Esophagus squamous epithelium (tissue), 5 donors: ENCODE data around the gene RIPOR2. TPM values are rescaled to one million over a fixed set of nuclear protein-coding genes. Genes with fewer than 3 reads are reported as not detected.

Experiments
- DNase-seq: peaks from one replicate; lab custom pipeline; 2025; lab: John Stamatoyannopoulos, UW
- H3K27ac ChIP-seq, 4 donors: fragments of 200-600 bp; sonication (generic); one replicate each; pipeline ENCODE4 v1.5.1; 2016 to 2019; ENCODE audit warnings: mild to moderate bottlenecking in 1 of 4
- H3K27me3 ChIP-seq, 4 donors: fragments of 200-600 bp; sonication (generic); 1 replicate in 3 of 4; 2 replicates in 1 of 4; pipeline versions ENCODE4 v1.5.1 to v1.6.0; 2017 to 2021; ENCODE audit warnings: antibody characterized with exemption in 1 of 4
- H3K36me3 ChIP-seq, 3 donors: fragments of 200-600 bp; sonication (generic); one replicate each; pipeline ENCODE4 v1.5.1; 2016 to 2019
- H3K4me1 ChIP-seq, 3 donors: fragments of 200-600 bp; sonication (generic); one replicate each; pipeline ENCODE4 v1.5.1; 2017 to 2019
- H3K4me3 ChIP-seq, 4 donors: fragments of 200-600 bp; sonication (generic); 1 replicate in 3 of 4; 2 replicates in 1 of 4; pipeline ENCODE4 v1.5.1; 2016 to 2019; ENCODE audit warnings: mild to moderate bottlenecking in 2 of 4, moderate library complexity in 1 of 4
- H3K9me3 ChIP-seq, 3 donors: fragments of 200-600 bp; sonication (generic); one replicate each; pipeline ENCODE4 v1.5.1; 2016 to 2019
- CTCF ChIP-seq, 6 experiments: fragments of 450-650 bp in 4 of 6; fragments of 200-600 bp in 2 of 6; sonication (generic) in 2 of 6; IDR thresholded peaks; one replicate each; pipeline ENCODE4 v1.5.1; 2016 to 2019; ENCODE audit warnings: antibody characterized with exemption in 6 of 6, mild to moderate bottlenecking in 4 of 6, moderate library complexity in 4 of 6
- POLR2A ChIP-seq, 4 donors: fragments of 450-650 bp; IDR thresholded peaks; one replicate each; pipeline ENCODE4 v1.6.1; 2017; ENCODE audit warnings: antibody characterized with exemption in 4 of 4, mild to moderate bottlenecking in 4 of 4, moderate library complexity in 3 of 4
- WGBS, 2 donors: methylation state at CpG; one replicate each; pipeline ENCODE4 v1.1.5; 2018; 5-methylcytosine and 5-hydroxymethylcytosine counted together
- intact Hi-C: fragments of 100-400 bp; cut with DNase I; formaldehyde crosslinking; loops from one replicate; pipeline ENCODE4 v1.15.0; 2022
- total RNA-seq, 4 donors: library from RNA; depleted of rRNA; stranded (reverse); fragments of >200 nt; gene quantifications; one replicate each; pipeline ENCODE4 v1.1.0, GENCODE V29; 2016
- donor health status: DM: yes; HTN: yes; CAD: no.

RIPOR2 gene
- total RNA-seq, 4 donors from 2014 or later, result 0.83 to 4.4 (median 3.3) TPM

DNA sequence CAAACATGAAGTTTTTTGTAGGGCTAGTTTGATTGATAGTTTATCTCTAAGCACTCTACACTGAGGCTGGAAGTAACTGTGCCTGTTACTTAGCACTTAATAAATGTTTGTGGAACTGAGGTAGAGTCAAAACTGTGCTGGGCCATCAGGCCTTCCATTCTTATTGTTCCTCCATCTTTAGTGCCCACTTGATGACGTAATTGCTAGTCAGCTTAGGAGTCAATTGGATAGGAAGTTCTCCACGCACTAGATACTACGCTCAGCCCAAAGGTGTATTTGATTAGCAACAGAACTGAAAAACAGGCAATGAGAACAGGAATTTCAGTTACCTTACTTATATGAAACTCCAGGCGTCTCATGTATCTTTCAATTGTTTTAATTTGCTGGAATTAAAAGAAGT, 67.0 kb downstream of the RIPOR2 start:
- TF ChIP-seq CTCF (IDR thresholded peaks at IDR 0.05), result no peak
- no peak for TF ChIP-seq POLR2A (IDR thresholded peaks at IDR 0.05)
- DNase-seq, result no peak
- H3K9me3 ChIP-seq, result no peaks in the 10 kb centered on the region
- H3K4me1 ChIP-seq, result peaks cover 0 to 11% (median 4%) of the 10 kb centered on the region in 3 donors
- H3K36me3 ChIP-seq, result peaks cover 0 to 7% (median 0%) of the 10 kb centered on the region in 3 donors
- H3K4me3 ChIP-seq, result no peak overlapping the region
- WGBS, 2 donors, result 92 to 93% methylated on average over 4 of the region's 4 CpGs
- intact Hi-C loops, result no loop called here
- no peak overlapping the region for H3K27ac ChIP-seq
- no peaks in the 10 kb centered on the region for H3K27me3 ChIP-seq

DNA sequence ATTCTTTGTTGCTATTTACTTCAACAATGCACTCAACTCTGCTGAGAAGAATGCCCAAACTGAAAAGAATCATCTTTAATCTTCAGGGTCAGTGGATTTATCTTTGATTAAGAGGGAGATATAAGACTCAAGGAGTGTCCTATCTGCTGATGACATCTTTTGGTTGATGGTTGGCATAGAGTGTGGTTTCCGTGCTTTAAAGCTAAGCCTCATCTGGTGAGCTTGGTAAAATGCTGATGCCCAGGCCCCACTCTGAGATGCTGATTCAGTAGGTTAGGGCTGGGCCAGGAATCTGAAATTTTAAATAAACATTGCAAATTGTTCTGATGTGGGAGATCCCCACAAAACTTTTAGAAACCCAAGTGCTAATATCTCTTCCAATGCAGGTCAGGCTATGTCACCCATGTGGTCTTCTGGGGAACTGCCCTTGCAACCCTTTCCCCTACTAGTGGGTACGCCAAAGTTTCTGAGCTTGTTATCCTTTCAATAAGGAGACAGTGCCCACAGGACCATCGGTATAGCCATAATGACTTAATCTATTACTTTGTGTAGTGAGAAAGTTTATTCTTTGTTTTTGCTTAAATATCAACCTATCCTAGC, 68.6 kb downstream of the RIPOR2 start:
- 71 to 90% methylated on average over 3 of the region's 3 CpGs for WGBS, 2 donors

GRCh38 chr6:24865161-24865560, 70.6 kb downstream of the RIPOR2 start:
- peak overlapping the region in 2 of 4 donors; percentile 22 to 32 for H3K27ac ChIP-seq
- WGBS, 2 donors, result 27 to 54% methylated on average over 6 of the region's 6 CpGs
- TF ChIP-seq CTCF (IDR thresholded peaks at IDR 0.05), result no peak
- TF ChIP-seq POLR2A (IDR thresholded peaks at IDR 0.05), result no peak
- H3K27me3 ChIP-seq, result no peaks in the 10 kb centered on the region
- intact Hi-C loops, result no loop called here
- peaks cover 0 to 7% (median 0%) of the 10 kb centered on the region in 3 donors for H3K36me3 ChIP-seq
- no peak for DNase-seq
- H3K4me3 ChIP-seq, result no peak overlapping the region
- H3K4me1 ChIP-seq, result peaks cover 0 to 11% (median 4%) of the 10 kb centered on the region in 3 donors
- H3K9me3 ChIP-seq, result no peaks in the 10 kb centered on the region

More for the DNA sequence above, 68.6 kb downstream of the RIPOR2 start:
- Histone ChIP-seq H3K36me3 (peaks cover 0 to 7% (median 0%) of the 10 kb centered on the region in 3 donors), H3K4me1 (peaks cover 0 to 11% (median 4%) of the 10 kb centered on the region in 3 donors), H3K27me3 (no peaks in the 10 kb centered on the region), H3K9me3 (no peaks in the 10 kb centered on the region), H3K27ac (no peak overlapping the region), H3K4me3 (no peak overlapping the region)
- no peak for DNase-seq
- intact Hi-C loops, result no loop called here
- no peak for TF ChIP-seq POLR2A (IDR thresholded peaks at IDR 0.05)
- no peak for TF ChIP-seq CTCF (IDR thresholded peaks at IDR 0.05)

- intact Hi-C loops, result no loop called here
- DNase-seq, result no peak
Observed at GRCh38 chr6:24864343-24864742, 71.4 kb downstream of the RIPOR2 start.

More at GRCh38 chr6:24864343-24864742, 71.4 kb downstream of the RIPOR2 start:
- Histone ChIP-seq H3K27ac (no peak overlapping the region), H3K9me3 (no peaks in the 10 kb centered on the region), H3K36me3 (peaks cover 0 to 7% (median 0%) of the 10 kb centered on the region in 3 donors), H3K4me1 (peaks cover 0 to 15% (median 7%) of the 10 kb centered on the region in 3 donors), H3K27me3 (no peaks in the 10 kb centered on the region), H3K4me3 (no peak overlapping the region)
- TF ChIP-seq CTCF (IDR thresholded peaks at IDR 0.05), result no peak
- no peak for TF ChIP-seq POLR2A (IDR thresholded peaks at IDR 0.05)
- WGBS, 2 donors, result 78 to 82% methylated on average over 1 of the region's 1 CpG
